KOPT-K1 (cell line): ENCODE data around the gene SCN1B.

Source experiments
- H3K27ac ChIP-seq: fragments of 200-600 bp; sonication (generic); 2 replicates; pipeline ENCODE4 v1.5.1; 2016; ENCODE audit warnings: antibody characterized with exemption, mild to moderate bottlenecking, low read depth, low read length; ENCODE audit not compliant: poor library complexity, severe bottlenecking
- H3K36me3 ChIP-seq: fragments of 200-600 bp; sonication (generic); 2 replicates; pipeline ENCODE4 v1.5.1; 2017; ENCODE audit warnings: antibody characterized with exemption, mild to moderate bottlenecking, low read length, moderate library complexity; ENCODE audit not compliant: insufficient read depth
- H3K9me3 ChIP-seq: fragments of 200-600 bp; sonication (generic); 2 replicates; pipeline ENCODE4 v1.5.1; 2017; ENCODE audit warnings: antibody characterized with exemption, low read length, mild to moderate bottlenecking; ENCODE audit not compliant: insufficient read depth, poor library complexity, severe bottlenecking

The SCN1B gene

GRCh38 chr19:35034588-35035382 lies 4.5 kb downstream of the SCN1B start:
- Histone ChIP-seq H3K9me3 (no peaks in the 10 kb centered on the region), H3K36me3 (no peaks in the 10 kb centered on the region), H3K27ac (no peak overlapping the region)

DNA sequence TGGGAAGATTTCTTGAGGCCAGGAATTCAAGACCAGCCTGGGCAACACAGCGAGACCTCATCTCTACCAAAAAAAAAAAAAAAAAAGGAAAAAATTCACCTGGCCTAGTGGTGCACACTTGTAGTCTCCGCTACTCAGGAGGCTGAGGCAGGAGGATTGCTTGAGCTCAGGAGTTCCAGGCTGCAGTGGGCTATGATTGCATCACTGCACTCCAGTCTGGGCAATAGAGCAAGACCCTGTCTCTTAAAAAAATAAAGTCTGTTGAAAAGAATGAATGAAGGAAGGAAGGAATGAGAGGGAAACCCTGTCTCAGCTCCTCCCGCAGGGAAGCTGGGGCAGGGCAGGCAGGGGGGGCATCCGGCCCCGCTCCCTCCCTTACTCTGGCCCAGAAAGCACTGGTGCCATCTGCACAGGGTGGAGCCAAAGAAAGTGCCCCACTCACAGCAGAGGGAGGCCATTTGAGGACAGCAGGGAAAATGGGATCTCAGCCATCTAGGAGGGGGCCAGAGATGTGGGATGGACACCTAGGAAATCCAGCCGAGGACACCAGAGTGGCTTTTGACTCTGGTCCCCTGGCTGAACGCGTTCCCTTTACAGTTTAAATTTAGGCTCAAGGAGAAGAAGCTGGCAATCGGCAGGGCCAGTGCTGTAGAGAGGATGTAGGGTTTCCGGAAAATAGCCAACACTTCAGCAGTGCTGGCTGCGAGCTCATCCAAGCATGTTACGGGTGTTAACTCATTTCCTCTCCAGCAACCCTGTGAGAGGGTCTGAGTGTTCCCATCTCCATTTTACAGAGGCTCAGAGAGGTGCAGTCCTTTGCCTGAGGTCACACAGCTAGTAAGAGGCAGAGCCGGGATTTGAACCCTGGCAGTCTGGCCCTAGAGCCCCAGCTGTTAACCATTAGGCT lies 7.7 kb downstream of the SCN1B start:
- Histone ChIP-seq H3K9me3 (no peaks in the 10 kb centered on the region), H3K36me3 (no peaks in the 10 kb centered on the region), H3K27ac (no peak overlapping the region)

GRCh38 chr19:35038623-35039512 lies 8.6 kb downstream of the SCN1B start:
- Histone ChIP-seq H3K9me3 (no peaks in the 10 kb centered on the region), H3K36me3 (no peaks in the 10 kb centered on the region), H3K27ac (no peak overlapping the region)

- no peaks in the 10 kb centered on the region for H3K36me3 ChIP-seq
- no peak overlapping the region for H3K27ac ChIP-seq
- H3K9me3 ChIP-seq = no peaks in the 10 kb centered on the region
Measured at GRCh38 chr19:35039881-35040825, 9.9 kb downstream of the SCN1B start.

DNA sequence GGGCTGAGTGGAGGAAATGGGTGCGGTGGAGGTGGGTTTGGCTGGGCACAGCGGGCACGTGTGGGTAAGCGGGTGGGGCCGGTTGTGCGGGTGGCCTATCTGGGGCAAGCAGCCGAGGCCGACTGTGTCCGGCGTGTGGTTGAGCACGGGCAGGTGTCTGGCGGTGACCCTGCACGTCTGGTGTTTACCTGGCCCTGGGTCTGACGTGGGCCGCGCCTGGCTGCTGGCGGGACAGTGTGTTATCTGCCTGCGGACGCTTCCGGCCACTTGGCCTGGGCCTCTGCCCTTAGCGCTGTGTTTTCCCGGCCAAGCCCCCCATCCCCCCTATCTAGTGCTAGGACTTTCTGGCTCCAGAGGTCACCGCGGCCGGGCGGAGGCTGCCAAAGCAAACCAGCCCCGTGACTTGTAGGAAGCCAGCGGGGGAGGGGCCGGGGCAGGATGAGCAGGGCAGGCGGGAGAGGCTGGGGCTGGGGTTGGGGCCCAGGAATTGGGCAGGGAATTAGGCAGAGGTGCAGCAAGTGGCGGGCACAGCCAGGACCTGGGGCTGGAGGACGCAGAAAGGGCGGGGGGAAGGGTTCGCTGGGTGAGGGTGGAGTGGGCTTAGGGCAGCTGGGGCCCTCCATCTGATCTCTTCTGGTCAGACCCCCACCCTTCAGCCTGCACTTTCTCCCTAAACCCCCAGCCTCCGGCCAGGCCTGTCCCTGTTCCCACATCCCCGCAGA lies 10.7 kb downstream of the SCN1B start:
- H3K27ac ChIP-seq = no peak overlapping the region
- H3K36me3 ChIP-seq = no peaks in the 10 kb centered on the region
- H3K9me3 ChIP-seq = no peaks in the 10 kb centered on the region

DNA sequence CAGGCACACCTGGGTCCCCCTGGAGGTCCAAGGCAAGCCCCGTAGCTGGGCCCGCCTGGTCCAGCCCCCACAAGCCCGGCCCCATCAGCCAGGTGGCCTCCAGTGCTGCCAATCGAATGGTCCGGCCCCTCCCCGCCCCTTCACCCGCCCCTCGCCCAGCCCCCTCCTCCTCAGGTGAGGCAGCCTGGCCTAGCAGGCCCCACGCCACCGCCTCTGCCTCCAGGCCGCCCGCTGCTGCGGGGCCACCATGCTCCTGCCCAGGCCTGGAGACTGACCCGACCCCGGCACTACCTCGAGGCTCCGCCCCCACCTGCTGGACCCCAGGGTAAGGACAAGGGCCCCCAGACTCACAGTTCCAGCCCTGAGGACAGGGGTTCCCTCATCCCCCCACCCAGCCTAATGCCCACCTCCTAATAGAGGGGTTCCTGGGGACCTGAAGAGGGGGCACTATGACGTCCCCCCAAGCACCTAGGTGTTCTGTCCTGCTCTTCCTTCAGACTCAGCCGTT lies 11.3 kb downstream of the SCN1B start, which contains the start of gene HPN:
TSS of gene HPN (plus strand) at position 174 of the 508 bp plus-strand sequence. CDS start 786 bp downstream, outside the sequence.
- H3K36me3 ChIP-seq = no peaks in the 10 kb centered on the region
- H3K27ac ChIP-seq = no peak within 1 kb of the TSS
- H3K9me3 ChIP-seq = no peaks in the 10 kb centered on the region

- H3K27ac ChIP-seq = no peak overlapping the region
- H3K9me3 ChIP-seq = no peaks in the 10 kb centered on the region
- H3K36me3 ChIP-seq = no peaks in the 10 kb centered on the region
Measured at GRCh38 chr19:35042056-35042730, 11.9 kb downstream of the SCN1B start.

DNA sequence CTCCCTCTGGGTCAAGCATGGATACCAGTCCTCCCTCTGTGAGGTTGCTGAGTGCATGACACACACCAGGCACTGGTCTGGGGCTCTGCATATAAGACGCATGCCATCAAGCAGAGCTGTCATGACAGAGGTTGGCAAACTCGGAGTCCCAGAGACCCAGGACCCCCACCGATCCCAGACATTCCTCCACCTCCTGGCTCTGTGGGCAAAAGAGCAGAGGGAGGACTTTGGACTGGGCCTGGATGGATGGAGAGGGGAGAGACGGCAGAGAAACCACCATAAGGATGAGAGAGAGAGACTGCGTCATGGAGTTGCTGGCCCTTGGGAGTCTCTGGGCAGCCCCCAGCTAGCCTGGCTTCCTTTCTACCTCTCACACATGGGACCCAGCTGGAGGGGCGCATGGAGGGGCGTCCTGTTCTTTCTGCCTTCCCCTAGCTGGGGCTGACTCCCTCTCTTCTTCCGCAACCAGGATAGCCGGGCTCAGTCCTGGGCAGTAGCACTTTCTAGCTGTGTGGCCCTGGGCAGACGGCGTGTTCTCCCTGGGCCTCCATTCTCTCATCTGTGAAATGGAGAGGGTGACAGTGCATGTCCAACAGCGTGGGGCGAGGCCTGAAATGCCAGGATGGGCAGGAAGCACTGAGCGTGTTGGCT lies 12.8 kb downstream of the SCN1B start:
- no peaks in the 10 kb centered on the region for H3K9me3 ChIP-seq
- no peak overlapping the region for H3K27ac ChIP-seq
- H3K36me3 ChIP-seq = no peaks in the 10 kb centered on the region

DNA sequence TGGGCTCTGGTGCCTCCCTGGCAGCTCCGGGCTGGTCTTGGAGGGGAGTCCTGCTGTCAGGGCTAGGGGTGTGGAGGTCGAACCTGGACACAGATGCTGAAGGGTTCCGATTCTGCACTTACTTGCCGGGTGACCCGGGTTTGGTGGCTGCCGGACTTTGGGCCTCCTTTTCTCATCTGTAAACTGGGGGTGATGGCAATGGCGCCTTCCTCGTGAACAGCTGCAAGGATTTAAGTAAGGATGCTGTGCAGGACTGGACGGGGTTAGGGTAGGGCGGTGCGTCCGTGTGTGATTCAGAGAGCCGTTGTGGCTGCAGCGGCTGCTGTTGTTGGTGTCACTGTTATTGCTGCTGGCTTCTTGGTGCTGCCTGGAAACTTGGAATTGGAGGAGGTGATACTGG lies 13.6 kb downstream of the SCN1B start:
- H3K27ac ChIP-seq = no peak overlapping the region
- H3K36me3 ChIP-seq = no peaks in the 10 kb centered on the region
- no peaks in the 10 kb centered on the region for H3K9me3 ChIP-seq

- Histone ChIP-seq H3K36me3 (no peaks in the 10 kb centered on the region), H3K27ac (no peak overlapping the region), H3K9me3 (no peaks in the 10 kb centered on the region)
Measured at GRCh38 chr19:35044317-35045117, 14.2 kb downstream of the SCN1B start.

DNA sequence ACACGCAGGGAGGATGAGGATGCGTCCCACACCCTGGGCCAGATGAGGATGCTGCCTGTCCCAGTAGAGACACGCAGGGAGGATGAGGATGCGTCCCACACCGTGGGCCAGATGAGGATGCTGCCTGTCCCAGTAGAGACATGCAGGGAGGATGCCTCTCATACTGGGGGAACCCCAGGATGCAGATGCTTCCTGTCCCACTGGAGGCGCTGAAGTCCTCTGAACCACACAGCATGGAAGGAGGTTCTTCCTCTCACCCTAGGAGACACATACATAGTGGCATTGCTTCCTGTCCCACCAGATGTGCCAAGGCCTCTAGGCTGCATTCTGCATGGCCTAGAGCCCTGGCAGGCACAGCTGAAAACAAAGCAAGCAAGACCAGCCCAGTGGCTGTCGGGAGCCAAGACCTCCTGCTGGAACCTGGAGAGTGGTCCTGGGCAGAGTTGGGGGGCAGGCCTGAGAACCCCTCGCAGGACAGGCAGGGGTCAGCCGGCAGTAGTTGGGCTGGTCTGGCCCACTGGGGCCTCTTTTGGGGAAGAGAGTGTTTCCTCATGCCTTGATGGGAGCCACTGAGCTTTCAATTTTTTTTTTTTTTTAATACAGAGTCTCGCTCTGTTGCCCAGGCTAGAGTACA lies 15.5 kb downstream of the SCN1B start:
- Histone ChIP-seq H3K27ac (no peak overlapping the region), H3K9me3 (no peaks in the 10 kb centered on the region), H3K36me3 (no peaks in the 10 kb centered on the region)
